ENCODE results near the gene STPG1.

STPG1 gene

DNA sequence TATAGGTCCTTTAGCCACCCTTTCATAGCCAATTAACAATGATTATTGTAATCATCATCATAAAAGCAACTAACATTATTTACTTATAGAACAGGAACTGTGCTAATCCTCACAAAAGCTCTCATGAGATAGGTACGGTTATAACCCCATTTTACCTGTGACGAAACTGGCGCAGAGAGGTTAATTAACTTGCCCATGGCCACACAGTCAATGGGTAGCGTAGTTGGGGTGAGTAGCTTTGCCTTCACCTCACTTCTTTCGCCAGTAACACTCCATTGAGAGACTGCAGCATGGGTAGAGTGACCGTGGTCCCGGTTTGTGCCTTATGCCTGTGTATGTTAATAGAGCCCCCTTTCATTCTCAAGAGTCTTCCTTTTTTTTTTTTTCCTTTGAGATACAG is 12.3 kb upstream of the STPG1 start:
- no peak for DNase-seq

DNA sequence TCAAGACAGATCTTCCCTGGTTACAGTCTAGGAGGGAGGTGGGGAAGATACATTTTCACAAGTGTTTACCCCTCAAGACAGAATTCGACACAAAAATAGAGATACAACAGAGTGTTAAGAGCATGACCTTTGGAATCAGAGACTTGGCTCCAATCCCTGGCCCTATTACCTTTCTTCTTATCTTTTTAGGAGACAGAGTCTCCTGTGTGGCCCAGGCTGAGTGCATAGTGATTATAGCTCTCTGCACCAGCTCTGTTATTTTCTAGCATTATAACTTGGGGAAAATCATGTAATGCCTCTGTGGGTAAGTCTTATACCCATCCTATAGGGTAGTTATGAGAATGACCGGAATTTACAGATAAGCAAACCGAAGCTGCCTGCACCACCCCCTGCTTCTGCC is 11.9 kb upstream of the STPG1 start:
- no peak for DNase-seq

DNA sequence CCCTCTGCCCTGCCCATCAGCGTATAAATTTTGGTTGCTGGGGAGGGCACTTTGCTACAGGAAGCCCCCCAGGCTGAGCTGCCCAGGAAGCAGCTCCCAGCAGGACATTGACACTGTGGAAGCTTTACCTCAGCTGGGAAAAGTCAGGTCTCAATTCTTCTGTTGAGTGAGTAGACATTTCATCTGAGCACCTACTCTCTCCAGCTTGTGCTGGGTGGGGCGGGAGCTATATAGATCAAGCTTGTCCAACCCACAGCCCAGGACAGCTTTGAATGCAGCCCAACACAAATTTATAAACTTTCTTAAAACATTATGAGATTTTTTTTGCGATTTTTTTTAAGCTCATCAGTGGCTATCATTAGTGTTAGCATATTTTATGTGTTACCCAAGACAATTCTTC is 11.4 kb upstream of the STPG1 start:
- no peak for DNase-seq

DNA sequence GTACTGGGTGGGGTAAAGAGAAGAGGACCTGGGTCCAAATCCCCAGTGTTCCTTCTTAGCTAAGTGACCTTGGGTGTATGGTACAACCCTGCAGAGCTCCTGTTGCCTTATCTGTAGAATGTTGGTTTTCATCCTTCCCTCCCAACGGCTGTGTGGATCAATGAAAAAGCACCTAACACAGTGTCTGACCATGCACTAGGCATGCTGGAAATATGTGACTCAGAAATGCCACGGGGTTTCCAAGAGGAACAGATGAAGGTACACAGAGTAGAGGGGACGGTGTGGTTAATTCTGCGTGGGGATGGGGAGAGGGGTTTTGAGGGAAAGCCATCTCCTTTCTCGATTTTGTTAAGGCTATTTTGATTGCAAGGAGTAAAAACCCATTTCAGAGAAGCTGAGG is 10.6 kb upstream of the STPG1 start:
- no peak for DNase-seq

DNA sequence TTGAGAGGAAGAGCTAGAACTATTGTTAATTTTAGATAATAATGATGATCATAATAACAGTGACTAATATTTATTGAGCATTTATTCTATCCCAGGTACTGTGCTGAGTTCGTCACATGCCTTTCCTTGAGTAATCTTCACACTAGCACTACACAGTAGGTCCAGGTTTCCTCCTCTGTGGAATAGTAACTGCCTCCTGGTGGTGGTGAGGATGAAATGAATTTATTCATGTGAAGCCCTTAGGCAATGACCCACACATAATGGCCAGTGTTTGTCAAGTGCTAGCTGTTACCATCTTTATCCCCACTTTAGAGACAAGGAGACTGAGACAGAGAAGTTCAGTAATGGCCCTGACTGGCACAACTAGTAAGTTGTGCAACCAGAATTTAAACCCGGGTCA is 7.9 kb upstream of the STPG1 start:
- DNase-seq = no peak

DNA sequence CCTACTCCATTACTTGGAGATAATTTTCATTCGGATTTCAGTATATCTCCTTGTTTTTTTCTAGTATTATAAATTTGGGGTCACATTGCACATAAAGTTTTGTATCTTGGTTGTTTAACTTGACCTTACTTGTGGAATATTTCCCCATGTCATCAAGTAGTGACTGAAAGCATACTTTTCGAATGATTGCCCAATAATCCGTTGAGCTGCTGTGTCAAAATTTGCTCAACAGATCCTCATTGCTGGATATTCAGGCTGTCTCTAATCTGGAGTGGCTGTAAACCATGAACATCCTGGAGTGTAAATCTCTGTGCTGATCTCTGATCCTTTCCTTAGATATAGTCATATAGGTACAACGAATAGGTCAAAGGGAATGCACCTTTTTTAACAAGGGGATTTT is 7.0 kb upstream of the STPG1 start:
- no peak for DNase-seq

DNA sequence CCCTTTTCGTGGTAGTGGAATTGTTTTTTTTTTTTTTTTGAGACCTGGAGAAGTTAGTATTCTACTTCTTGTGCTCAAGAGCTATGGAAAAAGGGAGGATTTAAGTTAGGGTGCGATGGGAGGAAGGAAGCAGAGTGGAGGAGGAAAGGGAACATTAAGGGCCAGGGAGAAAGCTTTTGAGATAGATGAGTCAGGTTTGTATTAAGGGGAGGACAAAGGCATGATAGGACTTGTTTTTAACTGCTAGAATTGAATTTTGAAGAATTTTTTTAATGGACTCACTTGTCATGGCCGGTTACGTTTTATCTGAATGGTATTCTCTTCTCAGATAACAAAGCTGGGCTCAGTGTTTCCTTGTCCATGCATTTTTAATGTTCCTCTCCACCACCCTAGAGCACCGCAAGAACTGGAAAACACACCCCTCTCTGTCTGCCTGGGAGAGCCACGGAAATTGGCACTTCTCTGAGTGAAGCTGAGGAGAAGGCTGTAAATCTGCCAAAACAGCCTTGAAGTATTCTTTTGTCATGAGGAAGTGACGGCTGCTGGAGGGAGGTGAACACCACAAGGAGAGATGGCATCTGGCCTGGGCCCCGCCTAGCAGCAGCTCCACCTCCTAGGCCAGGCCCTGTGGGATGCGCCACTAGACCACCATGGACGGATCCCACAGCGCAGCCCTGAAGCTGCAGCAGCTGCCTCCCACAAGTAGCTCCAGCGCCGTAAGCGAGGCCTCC is 5.5 kb upstream of the STPG1 start:
- DNase-seq = no peak

DNA sequence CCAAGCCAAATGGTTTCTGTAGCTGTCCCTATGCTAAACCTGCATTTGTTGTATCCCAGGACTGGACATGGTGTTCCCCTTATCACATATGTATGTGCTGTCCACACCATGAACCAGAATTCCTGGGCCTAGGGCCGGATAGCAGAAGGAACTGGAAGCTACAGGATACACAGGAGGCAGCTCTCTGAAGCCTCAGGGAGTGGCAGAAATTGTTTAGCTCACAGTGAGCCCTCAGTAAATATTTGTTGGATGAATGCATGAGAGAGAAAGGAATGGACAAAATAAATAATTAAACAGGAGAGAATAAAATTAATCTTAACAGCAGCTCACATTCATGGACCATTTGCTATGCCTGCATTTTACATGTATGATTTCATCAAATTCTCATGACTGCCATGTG is 4.1 kb upstream of the STPG1 start:
- DNase-seq = no peak

DNA sequence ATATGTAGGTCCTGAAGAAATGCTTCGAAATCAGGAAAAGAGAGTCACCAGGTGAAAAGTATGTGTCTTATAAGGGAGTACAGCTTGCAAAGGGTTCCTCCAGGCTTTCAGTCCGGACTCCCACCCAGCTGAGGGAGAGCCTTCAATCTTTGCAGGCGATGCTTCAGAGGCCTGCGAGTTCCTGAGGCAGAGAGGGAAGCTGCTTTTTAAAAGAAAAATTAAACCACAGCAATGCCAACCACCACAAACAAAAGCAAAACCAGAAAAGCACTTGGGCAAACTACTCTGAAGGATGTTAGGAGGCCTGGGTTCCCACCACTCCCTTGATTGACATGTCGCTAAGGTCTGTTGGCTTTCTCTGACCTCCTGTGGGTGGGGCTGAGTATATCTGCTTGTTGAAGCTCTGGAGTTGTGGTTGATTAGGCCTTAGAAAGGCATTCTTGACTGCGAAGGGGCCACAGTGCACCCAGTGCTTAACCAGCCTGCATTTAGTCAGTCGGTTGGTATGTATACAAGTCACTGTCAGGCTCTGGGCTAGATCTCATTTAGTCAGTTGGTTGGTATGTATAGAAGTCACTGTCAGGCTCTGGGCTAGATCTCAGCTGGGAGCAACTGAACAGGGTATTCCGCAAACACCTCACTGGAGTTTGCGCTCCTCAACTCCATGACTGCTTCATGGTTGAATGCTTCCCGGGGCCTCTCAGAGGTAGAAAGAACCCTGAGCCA is 3.2 kb upstream of the STPG1 start:
- DNase-seq = no peak

DNA sequence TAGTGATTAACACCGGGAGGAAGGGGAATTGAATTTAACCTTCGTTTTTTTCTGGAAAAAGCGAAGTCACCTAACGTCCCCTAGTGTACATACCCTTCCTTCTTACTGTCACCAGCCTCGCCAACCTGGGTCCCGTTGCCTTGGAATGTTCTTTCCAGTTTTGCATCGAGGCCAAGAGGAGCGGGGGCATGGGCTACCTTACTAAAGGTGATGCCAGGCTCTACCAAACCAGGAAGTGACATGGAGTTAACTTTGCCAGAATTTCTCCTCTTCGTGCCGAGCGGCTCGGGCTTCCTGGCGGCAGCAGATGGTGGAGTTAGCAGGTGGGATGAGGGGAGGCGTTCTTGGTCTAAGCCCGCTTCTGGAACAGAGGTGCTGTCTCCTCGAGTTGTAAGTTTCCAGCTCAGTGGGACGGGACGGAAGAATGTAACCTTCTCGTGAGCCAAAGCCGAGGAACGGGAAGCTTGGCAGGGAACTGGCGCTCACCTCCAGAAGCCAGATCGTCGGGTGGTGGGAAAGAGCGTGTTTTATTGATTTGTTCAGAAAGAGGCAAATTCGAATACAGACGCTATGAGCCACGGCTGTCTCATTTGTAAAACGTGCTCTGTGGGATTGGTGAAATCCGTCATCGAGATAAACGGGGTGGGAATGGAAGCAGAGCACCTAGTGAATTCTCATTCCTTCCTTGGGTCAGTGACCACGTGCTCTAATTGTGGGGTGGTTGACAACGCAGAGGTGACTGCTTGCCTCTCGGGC is 2.5 kb upstream of the STPG1 start:
- no peak for DNase-seq

DNA sequence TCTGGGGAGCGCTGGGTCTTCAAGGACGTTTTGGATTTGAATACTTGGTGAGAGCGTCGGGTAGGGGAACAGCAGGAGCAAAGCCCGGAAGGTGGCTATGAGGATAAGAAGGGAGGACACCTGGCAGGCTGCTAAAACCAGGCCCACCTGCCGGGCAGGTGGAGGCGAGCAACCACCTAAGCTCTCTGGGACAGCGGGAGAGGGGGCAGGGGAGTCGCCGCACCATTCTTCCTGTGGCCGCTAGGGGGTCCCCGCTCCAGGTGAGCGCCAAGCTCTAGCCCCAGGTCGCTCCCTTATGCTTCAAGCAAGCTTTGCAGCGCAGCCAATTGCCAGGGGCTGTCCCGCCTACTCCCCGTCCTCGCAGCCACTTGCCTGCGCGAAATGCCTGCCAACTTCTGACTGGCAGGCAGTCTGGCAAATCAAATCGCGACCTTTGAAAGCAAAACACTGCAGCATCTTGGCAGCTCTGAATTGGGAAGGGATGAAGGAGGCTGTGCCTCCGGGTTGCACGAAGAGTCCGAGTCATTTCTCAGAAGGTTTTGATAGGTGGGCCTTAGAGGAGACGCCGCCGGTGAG is 1.8 kb upstream of the STPG1 start, which contains the start of gene NIPAL3:
Gene NIPAL3 (plus strand): TSS at position 469 of the 576 bp plus-strand sequence. CDS start 3,746 bp downstream, outside the sequence.
- DNase-seq = peak; percentile 92

DNA sequence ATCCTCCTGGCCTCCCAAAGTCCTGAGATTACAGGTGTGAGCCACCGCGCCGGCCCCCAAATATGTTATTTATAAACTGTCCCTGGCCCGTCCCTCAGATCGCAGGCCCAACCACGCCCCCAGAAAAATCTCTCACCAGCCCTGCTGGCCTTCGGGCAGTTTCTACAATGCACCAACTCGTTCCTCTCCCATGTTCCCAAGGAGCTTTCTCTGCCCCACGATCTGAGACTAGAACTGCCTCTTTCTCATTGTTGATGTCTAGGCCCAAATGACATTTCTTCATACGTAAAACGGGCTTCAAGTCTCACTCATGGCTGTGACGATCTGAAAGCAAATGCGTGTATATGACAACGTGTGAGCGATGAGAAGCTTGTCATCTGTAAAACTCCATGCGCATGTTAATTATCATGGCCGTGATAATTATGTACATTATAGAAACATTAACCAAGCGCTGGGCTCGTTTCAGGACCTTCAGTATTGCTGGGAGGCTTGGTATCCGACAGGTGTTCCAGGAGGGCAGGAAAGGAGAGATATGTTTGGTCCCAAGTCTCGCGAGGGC is 1.3 kb upstream of the STPG1 start:
- DNase-seq = no peak

DNA sequence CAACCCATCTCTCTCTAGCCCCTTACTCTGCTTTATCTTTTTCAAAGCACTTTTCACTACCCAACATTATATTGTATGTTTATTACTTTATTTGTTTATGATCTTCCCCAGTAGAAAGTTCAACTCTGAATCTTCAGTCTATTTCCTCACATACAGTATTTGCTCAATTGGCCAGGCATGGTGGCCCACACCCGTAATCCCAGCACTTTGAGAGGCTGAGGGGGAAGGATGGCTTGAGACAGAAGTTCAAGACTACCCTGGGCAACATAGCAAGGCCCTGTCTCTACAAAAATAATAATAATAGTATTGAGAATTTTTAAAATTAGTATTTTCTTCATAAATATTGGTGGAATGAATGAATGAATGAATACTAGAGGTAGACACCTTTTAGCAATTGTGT is 1.2 kb downstream of the STPG1 start:
- no peak for DNase-seq

DNA sequence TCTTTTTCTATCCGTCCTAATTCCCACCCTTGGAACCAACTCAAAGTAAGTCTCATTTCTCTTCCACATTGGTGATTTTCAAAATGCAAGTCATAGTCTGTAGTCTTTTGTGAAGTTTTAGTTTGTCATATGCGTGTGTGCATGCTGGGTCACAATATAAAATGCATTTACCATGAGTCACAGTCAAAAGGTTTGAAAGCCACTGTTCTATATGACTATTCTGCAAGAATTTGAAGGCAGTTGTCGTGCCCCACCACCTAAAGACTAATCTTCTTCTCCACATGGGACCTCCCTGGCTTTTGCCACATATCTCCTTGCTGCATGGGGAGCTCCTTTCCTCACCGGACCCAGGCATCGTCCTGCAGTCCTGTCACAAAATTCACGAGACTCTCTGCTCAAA is 1.6 kb downstream of the STPG1 start:
- DNase-seq = no peak

DNA sequence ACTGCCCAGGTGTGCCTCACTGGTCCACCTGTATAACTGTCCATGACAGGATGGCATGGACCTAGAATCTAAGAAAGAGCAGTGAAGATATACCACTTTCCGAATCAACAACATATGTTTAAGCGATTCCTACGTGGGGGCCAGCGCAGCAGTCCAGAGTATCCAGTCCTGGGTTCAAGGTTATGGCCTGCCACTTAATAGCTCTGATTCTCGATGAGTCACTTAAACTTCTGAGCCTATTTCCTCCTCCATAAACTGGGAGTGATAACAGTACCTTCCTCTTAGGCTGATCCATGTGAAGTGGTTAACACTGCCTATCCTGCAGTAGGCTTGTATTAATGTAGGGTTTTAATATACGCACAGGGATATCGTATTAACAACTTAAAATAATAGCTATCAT is 2.8 kb downstream of the STPG1 start:
- no peak for DNase-seq

DNA sequence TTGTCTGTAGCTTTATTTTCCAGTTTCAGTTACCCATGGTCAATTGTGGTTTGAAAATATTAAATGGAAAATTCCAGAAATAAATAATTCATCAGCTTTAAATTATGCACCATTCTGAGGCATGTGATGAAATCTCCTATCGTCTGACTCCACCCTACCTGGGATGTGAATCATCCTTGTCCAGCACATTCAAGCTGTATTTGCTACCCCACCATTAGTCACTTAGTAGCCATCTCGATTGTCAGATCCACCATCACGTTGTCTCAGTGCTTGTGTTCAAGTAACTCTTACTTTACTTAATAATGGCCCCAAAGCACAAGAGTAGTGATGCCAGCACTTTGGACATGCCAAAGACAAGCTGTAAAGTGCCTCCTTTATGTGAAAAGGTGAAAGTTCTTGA is 4.0 kb downstream of the STPG1 start:
- no peak for DNase-seq

DNA sequence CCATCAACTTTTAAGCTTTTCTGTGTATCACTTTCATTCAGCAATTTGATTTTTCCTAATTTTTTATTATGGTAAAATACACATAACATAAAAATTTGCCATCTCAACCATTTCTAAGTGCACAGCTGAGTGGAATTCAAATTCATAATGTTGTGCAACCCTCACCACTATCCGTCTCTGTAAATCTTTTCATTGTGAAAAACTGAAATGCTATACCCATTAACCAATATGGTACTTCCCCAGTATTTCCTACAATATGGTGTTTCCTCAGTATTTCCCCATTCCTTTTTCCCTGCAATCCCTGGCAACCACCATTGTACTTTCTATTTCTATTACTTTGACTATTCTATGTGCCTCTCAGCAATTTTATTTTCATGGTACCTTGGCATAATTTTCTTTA is 6.8 kb downstream of the STPG1 start:
- DNase-seq = no peak

DNA sequence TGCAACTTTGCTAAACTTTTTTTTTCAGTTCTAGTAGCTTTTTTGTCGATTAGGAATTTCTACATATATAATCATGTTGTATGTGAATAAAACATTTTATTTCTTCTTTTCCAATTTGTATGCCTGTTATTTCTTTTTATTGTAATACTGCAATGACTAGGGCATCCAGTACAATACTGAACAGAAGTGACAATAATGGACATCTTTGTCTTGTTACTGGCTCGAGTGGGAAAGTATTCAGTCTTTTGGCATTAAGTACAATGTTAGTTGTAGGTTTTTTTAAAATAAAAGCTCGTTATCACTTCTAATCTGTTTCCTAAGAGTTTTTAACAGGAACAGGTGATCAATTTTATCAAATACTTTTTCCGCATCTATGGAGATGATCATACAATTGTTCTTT is 9.8 kb downstream of the STPG1 start:
- no peak for DNase-seq

DNA sequence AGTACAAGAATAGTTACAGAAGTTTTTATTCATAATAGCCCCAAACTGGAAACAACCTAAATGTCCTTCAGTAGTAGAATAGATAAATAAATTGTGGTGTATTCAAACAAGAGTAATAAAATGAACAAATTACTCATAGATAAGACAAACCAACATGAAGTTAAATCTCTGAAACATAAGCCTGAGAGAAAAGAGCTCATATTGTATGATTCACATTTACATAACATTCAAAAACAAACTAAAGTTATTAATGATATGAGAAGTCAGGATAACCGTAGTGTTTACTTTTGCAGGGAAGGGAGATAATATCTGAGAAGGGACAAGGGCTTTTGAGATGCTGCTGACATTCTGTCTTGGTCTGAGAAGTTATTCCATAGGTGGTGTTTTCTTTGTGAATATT is 13.5 kb downstream of the STPG1 start:
- no peak for DNase-seq

DNA sequence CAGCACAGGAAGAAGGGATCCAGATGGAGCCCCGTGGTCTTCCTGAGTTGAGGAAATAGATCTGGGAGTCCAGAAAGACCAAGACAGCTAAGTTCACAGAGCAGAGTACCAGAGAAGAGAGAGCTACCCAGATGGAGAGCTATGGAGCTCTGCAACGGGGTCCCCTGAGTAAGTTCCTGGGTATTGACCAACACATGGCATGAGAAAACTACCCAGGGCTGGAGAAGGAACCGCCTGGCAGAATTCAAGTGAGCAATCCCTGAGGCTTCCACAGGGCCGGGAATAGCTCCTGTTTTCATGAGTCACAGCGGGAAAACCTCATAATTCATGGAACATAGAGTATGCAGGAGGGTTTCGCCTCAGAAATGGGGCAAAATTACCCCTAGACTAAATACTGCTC is 19.7 kb downstream of the STPG1 start:
- DNase-seq = no peak

DNA sequence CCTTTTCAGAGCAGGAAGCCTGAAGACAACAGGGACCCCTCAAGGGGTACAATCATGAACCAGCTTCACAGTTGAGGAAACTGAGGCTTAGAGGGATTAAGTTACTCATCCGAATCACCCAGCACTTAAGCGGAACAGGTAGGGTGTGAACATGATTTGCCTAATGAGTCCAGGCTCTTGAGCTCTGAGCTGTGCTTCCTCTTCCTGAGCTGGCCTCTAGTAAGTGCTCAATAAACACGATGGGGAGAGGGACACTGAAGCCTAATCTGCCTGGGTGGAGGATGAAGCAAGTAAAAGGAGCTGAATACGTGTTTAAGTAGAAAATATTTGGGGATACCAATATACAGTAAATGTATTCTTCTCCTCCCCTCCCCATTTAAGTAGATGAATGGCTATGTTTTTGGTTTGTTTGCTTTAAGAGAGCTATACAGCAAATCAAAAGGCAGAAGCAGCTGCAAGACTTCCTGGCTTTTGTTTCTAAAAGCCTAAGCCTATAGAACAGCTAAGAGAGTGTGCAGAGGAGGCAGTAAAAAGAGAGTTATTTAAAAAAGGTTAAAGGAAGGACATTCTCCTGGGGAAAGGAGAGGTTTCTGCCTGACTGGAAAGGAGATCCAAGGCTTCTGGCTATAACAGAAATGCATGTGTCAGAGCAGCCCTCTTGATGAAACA is 20.5 kb downstream of the STPG1 start:
- DNase-seq = no peak

DNA sequence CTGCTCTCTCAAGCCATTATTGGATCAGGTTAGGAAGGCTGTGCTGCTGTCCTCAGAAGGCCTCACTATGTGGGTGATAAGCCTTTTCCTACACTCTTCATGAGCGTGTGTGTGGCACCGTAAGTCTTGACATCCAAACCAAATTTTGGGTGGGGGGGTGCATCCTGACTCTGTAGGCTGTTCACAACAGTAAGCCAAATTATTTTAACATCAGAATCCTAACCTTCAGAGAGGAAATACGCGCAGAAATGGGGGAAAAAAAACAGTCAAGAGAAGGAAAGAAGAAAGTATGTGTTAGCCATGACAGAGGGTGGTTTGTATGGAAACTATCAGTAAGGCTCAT is 21.0 kb downstream of the STPG1 start:
- DNase-seq = no peak
